CD1c-positive myeloid dendritic cell (primary cell): ENCODE data around the gene MYH14.

Experiments used
- DNase-seq: peaks from one replicate; pipeline ENCODE4 v3.0.0-alpha.2; 2016; ENCODE audit errors: extremely low spot score

Gene MYH14

DNA sequence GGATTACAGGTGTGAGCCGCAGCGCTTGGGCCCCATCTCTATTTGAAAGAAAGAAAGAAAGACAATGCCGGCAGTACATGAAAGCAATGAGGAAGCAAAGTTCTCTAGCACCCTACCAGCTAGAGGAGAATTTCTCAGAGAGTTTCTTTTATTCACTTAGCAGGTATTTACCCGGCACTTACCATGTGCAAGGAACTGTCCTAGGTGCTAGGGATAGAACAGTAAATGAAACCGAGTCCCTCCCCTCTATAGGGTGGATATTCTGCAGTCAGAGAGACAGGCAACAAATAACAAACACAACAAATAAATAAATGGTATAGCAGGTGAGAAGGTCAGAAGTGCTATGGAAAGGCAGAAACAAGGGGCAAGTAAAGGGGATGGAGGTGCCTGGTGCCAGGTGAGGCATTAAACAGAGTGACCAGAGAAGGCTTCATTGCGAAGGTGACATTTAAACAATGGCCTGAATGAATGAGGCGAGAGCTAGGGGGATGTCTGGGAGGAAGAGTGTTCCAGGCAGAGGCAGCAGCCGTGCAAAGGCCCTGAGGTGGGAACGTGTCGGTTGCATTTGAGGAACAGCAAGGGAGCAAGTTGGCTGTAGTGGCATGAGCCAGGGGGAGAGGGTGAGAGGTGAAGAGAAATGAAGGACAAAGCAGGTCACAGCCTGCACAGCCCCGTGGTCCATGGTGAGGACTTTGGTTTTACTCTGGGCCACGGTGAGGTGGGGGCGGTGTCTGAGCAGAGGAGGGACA, 10.8 kb upstream of the MYH14 start:
- no peak for DNase-seq

DNA sequence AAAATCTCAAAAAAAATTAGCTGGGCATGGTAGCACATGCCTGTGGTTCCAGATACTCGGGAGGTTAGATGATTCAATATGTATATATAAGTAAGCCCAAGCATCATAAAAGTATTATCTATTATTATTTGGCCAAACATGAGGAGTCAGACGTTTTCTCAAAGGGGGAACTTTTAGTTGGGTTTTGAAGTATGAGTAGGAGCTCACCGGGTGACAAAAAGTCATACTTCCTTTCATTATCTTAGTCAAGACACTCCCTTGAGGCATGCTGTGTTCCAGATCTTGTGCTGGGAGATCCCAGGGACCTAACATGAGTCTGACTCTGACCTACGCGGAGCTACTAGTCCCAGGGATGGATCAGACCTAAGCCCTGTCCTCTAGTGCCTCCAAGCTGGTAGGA, 8.2 kb upstream of the MYH14 start:
- DNase-seq: no peak

DNA sequence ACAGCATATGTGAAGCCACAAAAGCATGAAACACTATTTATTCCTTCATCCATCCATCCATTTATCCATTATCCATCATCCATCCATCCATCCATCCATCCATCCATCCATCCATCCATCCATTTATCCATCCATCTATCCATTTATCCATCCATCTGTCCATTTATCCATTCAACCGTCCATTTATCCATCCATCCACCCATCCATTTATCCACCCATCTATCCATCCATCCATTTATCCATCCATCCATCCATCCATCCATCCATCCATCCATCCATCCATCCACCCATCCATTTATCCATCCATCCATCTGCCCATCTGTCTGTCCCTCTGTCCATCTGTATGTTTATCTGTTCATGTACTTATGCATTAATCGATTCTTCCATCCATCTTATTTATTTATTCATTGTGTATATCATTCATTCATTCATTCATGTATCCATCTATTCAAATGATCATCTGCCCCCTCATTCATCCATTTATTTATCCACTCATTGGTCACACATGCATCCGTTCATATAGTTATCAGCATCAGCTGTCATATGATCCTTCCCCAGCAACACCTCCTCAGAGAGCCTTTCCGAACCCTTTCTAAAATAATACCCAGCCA, 7.0 kb upstream of the MYH14 start:
- DNase-seq: no peak

DNA sequence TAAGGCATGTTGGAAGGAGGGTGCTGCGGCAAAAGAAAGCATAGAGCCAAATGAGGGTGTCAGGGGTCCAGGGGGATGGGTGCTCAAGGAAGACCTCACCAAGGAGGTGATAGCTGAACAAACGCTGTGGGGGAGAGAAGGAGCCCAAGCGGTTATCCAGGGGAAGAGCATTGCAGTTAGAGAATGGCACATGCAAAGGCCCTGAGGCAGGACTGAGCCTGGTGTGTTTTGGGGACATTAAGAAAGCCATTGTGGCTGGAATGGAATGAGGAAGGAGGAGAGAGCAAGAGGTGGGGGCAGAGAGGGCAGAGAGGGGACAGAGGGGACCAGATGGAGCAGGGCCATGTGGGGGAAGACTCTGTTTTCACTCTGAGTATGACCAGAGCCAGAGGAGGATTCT, 6.1 kb upstream of the MYH14 start:
- no peak for DNase-seq

DNA sequence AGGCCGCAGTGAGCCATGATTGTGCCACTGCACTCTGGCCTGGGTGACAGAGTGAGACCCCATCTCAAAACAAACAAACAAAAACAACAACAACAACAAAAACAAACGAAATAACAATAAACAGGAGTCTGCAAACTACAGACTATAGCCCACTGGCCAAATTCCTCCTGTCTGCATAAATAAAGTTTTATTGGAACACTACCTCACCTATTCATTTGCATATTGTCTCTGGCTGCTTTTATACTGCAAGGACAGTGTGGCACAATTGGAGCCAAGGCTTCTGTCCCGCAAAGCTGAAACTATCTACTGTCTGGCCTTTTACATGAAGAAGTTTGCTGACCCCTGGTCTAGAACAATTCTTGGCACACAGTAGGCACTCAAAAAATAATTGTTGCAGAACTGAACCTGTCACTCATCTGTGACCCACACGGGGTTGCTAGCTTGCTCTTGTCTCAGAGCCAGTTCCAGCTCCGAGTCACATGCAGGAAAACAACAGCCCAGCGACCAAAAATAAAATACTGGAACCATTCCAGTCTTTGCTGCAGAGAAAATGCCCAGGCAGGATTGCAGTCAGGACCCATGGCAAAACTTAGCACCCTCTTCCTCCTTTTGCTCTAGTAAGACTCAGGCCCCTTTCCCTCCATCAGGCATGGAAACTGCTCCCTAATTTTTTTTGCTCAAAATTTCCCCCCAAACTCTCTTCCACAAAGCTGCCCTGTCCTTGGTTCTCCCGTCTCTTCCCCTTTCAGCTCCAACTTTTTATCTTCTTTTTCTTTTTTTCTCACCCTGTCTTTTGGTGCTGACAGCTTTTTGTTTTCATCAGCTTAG, 4.8 kb upstream of the MYH14 start:
- DNase-seq: no peak

DNA sequence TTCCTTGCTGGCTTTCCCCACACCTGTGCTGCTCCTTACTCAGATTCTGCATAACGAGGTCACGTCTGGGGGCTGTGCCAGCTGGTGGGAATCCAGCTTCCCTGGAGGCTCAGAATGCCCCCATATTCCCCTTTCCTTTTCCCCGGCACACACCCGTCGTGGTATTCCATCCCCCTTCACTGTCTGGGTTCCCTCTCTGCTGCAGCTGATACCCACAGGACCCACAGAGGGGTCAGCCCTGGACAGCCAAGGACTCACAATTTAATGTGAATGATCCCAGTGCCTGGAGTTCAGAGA, 4.2 kb upstream of the MYH14 start:
- no peak for DNase-seq

DNA sequence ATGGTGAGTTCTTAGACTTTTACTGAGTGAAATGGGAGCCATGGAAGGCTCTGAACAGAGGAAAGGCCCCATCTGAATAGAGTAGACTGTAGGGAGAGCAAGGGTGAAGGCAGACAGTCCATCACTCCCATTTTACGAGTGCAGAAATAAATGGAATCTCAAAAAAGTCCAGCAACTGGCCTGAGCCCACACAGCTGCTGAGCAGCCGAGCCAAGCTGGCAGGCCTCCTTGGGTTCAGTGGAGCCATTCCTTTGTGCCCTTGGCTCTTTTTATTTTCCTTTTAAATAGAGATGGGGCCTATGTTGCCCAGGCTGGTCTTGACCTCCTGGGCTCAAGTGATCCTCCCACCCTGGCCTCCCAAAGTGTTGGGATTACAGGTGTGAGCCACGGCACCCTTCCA, 1.0 kb upstream of the MYH14 start:
- no peak for DNase-seq

DNA sequence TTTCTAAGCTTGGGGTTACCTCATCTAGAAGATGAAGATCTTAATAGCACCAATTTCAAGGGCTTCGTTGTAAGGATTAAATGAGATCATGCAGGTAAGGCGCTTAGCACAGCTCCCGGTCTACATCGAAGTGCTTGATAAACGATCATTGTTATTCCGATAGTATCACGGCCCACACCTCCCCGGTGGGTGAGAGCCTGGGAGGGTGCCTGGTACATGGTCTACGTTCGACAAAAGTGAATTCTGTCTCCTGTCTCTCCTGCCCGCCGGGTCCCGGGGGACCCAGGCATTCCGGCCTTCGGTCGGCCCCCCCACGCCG, 501 bp upstream of the MYH14 start:
- DNase-seq: no peak

DNA sequence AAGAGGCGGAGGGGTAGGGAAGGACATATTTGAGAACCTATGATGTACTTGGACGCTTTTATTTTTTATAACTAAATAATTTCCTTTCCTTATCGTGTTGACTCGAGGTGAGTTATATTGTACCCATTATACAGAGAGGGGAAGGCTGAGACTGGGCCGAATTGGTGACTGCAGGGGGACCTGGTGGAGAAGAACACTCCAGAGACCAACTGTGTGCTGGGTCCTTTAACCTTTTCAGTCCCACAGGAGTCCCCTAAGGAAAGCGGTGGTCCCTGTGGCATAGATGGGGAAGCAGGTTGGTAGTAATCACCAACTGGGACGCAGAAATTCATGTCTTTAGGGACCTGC, 633 bp downstream of the MYH14 start:
- no peak for DNase-seq

DNA sequence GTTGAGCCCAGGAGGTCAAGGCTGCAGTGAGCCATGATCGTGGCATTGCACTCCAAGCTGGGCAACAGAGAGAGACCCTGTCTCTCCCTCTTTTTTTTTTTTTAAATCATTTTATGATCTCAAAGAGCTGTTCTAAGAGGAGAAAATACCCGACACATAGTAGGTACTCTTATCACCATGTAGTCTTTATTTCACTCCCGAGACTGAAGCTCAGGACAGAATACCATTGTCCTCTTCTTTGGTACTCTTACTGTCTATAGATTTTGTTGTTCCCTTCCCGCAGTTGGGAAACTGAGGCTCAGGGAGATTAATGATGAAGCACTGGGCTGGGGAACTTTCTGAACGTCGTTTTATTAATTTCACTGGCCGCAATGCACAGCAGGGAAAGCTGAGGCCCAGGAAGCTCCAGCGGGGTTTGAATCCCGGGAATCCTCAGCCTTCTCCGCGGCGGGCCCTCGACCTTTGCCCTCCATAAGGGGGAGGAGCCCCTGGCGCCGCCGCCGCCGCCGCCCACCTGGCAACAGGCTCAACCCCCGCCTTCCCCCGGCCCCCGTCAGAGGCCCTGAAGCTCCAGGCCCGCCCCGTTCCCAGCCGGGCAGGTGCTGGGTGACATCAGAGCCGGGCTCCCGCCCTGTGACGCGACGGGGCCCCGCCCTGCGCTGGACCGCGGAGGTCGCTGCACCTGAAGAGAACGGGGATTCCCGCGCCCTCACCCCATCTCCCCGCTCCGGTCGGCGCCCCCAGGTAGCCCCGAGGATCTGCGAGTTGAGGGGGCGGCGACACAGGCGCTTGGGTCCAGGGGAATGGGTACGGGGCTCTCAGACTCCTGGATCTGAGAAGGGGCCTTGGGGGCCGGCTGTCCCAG, 1.6 kb downstream of the MYH14 start:
- no peak for DNase-seq

DNA sequence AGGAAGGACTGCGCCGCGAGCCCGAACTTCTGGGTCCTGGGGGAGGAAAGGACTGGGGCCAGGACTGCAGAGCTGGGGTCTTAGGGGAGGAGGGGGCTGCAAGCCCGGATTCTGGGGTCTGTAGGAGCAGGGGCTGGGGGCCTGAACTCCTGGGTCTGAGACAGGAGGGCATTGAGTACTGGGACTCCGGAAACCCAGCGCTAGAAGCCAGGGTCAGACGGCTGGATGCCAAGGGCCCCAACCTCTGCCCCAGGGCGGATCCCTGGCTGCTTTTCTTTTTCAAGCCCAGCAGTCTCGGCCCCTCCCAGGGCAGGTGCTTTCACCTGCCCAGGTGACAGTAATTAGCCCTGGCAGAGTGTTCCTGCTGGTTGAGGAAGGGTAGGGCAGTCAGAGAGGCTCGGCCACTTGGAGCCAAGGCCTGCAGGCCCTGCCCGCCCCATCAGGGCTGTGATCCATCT, 2.3 kb downstream of the MYH14 start:
- no peak for DNase-seq

DNA sequence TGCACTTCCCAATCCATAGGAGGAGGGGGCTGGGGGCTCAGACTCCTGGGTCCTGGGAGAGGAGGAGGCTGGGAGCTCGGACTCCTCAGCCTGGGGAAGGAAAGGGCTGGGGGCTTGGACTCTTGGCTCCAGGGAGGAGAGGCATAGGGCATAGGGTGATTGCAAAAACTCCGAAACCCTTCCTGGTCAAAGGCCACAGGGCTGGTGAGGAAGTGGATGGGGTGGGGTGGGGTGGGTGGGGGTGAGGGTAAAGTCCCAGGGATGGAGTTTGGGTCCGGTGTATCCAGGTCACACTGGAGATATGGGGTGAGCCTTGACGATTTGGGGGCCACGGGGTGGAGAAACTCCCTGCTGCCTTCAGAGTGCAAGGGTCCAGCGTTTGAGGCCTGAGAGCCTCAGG, 2.8 kb downstream of the MYH14 start:
- no peak for DNase-seq

DNA sequence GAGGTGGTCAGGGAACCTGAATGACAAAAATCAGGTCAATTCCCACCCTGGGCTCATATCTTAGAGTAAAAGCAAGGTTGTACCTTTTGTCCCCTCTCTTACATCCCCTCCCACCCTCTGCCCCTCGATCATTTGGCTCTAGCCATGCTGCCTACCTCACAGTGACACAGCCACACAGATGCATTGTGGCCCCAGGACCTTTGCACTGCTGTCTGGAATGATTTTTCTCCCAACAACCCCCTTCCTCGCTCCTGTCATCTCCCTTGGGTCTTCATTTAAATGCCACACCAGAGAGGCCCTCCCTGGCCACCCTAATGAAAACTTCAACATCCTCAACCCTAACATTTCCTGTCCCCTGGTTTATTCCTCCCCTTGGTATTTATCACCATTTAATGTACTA, 4.3 kb downstream of the MYH14 start:
- DNase-seq: no peak

DNA sequence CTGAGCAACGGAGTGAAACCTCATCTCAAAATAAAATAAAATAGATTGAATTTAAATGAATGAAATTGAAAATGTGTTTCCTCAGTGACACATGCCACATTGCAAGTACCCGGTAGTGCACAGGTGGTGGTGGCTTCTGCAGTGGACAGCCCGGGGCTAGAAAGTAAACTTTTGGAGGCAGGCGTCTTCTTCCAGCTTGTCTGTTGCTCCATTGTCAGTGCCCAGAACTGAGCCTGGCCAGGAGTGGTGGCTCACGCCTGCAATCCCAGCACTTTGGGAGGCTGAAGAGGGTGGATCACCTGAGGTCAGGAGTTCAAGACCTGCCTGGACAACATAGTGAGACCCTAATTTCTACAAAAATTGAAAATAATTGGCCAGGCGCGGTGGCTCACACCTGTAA, 5.7 kb downstream of the MYH14 start:
- DNase-seq: no peak

DNA sequence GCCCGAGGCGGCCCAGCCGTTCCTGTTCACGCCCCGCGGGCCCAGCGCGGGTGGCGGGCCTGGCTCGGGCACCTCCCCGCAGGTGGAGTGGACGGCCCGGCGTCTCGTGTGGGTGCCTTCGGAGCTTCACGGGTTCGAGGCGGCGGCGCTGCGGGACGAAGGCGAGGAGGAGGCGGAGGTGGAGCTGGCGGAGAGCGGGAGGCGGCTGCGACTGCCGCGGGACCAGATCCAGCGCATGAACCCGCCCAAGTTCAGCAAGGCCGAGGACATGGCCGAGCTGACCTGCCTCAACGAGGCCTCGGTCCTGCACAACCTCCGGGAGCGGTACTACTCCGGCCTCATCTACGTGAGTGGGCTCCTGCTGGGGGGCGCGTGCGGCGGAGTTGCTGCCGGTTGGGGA, 7.0 kb downstream of the MYH14 start:
- no peak for DNase-seq

DNA sequence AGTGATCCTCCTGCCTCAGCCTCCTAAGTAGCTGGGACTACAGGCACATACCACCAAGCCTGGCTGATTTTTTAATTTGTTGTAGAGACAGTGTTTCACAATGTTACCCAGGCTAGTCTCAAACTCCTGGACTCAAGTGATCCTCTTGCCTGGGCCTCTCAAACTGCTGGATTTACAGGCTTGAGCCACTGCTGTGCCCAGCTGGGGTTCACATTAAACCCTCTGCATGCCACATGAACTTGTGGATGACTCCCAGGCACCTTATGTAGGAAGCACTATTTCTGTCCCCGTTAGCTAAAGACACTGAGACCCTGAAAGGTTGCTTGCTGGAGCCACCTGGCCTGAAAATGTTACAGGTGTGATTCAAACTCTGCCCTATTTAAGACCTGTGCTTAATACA, 10.5 kb downstream of the MYH14 start:
- no peak for DNase-seq

DNA sequence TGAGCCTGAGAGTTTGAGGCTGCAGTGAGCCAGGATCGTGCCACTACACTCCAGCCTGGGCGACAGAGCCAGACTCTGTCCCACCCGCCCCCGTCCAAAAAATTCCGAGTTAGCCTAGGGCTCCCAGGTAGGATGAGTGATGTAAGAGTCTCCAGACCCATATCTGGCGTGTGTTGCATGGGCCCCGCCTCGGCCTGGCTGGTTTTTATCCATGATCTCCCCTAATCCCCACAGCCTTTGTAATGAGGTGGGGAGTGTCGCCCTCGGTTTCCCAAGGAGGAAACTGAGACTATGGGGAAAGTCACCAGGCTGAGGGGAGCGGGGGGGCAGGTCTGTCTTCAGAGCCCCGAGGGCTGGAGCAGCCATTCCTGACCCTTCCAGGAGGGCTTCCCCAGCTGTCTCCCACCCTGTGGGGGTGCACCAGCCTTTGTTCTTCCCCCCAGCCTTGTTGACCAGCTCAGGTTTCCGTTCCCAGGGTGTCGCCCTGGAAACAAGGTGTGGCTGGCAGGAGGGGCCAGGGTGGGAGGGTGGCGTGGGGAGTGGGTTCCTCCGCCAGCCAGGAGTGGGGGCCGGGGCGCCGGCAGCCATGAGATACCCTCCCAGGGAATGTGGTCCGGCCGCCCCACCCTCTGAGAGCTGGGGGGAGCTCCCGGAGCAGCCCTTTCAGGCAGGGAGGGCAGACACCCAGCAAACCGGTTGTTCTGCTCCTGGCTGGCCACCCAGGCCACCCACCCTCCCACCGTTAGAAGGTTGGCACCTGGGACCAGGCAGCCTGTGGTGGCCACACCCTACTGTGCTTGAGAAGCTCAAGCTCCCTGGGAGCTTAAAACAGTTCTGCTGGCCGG, 11.5 kb downstream of the MYH14 start:
- DNase-seq: no peak

DNA sequence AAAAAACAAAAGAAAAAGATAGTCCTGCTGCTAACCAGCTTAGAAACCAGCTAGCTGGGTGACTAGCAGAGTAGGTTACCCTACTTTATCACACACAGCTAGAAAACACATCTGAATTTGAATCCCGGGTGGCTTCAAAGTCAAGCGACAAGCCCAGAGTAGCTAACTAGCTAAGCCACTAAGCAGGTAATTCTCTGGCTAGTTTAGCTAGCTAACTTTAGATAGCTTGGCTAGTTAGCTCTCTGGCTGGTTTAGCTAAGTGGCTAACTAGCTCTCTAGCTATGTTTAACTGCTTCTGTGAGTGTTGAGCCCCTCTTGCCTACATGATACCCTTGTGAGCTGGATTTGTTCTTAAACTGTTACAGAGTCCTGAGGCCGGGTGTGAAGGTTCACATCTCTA, 12.4 kb downstream of the MYH14 start:
- no peak for DNase-seq

DNA sequence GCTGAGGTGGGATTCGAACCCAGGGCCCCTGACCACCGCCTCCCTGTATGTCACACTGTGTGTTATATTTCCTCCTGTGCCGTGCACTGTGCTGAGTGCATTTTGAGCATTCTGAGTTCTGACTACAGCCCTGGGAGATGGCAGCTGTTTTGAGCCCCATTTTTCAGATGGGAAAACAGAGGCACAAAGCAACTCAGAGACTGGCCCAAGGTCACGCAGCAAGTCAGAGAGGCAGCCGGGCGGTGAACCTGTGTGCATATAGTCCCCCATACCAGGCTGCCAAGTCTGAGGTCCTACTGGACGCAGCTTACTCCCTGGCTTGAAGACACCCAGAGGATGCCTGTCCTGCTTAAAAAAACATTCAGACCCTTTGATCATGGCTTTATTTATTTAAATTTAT, 17.7 kb downstream of the MYH14 start:
- DNase-seq: no peak

DNA sequence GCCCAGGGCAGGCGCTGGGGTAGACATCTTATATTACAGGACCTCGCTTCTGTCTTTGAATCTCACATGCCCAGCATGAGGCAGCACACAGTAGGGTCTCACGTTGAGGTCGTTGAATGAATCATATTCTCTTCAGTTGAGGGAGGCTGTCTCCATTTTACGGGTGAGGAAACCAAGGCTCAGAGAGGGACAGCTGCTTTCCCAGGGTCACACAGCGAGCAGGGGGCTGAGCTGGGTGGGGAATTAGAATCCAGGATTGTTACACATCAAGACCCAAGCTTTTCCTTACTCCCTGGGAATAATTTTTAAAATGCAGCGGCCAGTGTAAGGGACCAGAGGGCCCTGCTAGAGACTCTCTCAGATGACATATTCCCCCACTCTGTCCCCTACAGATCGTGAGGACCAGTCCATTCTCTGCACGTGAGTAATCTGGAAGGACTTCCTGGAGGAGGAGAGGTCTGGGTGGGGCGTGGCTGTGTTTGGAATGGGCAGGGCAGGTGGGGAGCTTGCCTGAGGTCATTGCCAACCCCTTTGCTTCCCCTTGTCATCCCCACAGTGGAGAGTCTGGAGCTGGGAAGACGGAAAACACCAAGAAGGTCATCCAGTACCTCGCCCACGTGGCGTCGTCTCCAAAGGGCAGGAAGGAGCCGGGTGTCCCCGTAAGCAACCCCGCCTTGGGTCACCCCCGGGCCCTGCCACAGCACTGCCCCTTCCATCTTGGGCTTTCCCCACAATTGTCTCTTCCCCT, 19.4 kb downstream of the MYH14 start:
- no peak for DNase-seq

DNA sequence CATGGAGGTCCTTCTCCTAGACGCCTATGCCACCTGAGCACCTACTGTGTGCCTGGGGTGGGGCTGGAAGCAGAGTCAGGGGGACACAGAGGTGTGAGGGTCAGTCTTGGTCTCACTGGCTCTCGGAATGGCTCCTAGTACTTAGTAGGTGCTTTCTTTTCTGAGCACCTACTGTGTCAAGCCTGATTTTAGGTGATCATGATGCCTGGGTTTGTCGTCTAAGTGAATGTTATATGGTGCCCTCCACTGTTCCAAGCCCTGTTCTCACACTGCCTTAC, 20.0 kb downstream of the MYH14 start:
- no peak for DNase-seq
